Measurements from ENCODE around the gene ZNF260. TPM values are rescaled to one million over a fixed set of nuclear protein-coding genes. Genes with fewer than 3 reads are reported as not detected.

The ZNF260 gene
- total RNA-seq, 1 donor from 2014 or later, result 45.4 TPM

DNA sequence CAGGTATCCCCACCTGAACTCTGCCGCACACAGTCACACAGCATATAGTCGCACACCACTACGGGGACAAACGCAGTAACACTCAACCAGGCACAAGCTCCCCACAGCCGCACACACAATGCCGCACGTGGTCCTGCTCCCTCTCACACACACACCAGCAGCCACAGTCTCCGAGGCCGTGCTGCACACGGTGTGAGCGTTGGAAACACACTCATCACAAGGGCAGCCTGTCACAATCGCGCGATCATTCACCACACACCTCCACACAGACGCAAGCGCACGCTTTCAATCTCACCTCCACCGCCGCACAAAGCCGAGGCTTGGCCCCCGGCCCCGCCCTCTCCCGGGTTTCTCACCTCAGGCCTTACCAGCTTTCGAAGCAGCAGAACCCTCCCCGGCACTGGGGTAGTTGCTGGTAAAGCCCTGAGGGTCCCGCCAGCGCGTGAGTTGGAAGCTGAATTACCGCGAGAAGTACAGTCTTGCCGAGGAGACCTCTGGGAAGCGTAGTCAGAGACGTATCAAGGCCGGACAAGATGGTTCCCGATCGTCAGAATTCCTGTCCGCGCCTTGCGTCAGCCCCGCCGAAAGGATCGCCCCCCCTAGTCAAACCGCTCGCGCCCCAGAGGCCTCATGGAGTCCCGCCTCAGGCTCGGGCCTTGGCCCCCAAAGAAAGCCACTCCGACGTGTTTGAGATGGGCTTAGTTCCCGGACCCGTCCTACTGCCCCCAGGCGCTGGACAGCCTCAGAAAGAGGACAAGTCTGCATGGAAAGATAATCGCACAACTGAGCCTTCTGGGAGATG lies 38.8 kb downstream of the ZNF260 start, which contains the start of gene ZNF566:
Gene ZNF566 (minus strand): TSS at position 444 of the 802 bp plus-strand sequence. CDS start 13,004 bp downstream, outside the sequence.
- peaks cover 12% of the 10 kb centered on the region for H3K4me1 Mint-ChIP-seq (ENCODE audit: low read depth)
- H3K27ac Mint-ChIP-seq, result peak within 1 kb of the TSS; percentile 100
- peaks cover 13% of the 10 kb centered on the region for H3K36me3 Mint-ChIP-seq (ENCODE audit: insufficient read depth)
- H3K4me3 Mint-ChIP-seq (ENCODE audit: low read depth), result peak within 1 kb of the TSS; percentile 98
- DNase-seq (ENCODE audit: low spot score, unreplicated experiment), result peak; percentile 93
- H3K9me3 Mint-ChIP-seq (ENCODE audit: low read depth), result peaks cover 9% of the 10 kb centered on the region
- H3K27me3 Mint-ChIP-seq, result no peaks in the 10 kb centered on the region
- TF ChIP-seq, protein P1, sequence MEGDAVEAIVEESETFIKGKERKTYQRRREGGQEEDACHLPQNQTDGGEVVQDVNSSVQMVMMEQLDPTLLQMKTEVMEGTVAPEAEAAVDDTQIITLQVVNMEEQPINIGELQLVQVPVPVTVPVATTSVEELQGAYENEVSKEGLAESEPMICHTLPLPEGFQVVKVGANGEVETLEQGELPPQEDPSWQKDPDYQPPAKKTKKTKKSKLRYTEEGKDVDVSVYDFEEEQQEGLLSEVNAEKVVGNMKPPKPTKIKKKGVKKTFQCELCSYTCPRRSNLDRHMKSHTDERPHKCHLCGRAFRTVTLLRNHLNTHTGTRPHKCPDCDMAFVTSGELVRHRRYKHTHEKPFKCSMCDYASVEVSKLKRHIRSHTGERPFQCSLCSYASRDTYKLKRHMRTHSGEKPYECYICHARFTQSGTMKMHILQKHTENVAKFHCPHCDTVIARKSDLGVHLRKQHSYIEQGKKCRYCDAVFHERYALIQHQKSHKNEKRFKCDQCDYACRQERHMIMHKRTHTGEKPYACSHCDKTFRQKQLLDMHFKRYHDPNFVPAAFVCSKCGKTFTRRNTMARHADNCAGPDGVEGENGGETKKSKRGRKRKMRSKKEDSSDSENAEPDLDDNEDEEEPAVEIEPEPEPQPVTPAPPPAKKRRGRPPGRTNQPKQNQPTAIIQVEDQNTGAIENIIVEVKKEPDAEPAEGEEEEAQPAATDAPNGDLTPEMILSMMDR (IDR thresholded peaks at IDR 0.05; ENCODE audit: unreplicated experiment), result no peak

DNA sequence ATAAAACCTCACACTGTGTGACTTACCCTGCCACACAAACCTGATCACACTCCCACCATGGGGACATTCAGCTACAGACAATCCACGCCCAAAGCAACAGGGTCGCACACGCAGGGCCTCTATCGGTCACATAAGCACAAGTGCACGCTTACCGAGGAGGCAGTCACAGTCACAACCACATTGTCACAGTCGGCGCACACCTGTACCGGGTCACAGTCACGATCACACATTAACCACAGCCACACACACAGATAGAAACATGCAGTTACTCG lies 39.3 kb downstream of the ZNF260 start:
- Mint-ChIP-seq H3K4me1 (ENCODE audit: low read depth) (peaks cover 12% of the 10 kb centered on the region), H3K27ac (peak overlapping the region; percentile 100), H3K27me3 (no peaks in the 10 kb centered on the region), H3K4me3 (ENCODE audit: low read depth) (peak overlapping the region; percentile 98), H3K9me3 (ENCODE audit: low read depth) (peaks cover 9% of the 10 kb centered on the region), H3K36me3 (ENCODE audit: insufficient read depth) (peaks cover 15% of the 10 kb centered on the region)
- TF ChIP-seq, protein P1 (IDR thresholded peaks at IDR 0.05; ENCODE audit: unreplicated experiment), result peak; percentile 8
- no peak for DNase-seq (ENCODE audit: low spot score, unreplicated experiment)

DNA sequence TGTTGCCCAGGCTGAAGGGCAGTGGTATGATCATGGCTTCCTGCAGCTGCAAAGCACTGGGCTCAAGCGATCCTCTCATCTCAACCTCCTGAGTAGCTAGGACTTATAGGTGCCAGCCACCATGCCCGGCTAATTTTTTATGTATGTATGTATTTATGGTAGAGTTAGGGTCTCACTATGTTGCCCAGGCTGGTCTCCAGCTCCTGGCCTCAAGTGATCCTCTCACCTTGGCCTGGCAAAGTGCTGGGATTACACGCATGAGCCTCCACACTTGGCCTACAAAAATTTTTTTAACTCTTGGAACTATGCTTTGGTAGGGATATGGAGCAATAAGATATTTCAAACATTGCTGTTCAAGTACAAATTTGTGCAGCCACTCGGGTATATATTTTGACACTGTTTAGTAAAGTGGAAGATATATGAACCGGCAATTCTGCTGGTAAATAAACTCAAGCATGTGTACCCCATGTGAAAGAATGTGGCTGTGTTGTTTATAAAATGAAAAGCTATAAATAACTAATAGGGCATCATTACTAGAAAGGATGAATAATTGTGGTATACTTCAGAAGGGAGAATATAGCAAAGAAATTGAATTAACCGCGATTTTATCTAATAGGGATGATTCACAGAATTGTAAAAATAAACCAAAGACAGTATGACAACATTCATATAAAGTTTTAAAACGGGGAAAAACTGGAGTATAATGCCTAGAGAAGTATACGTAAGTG lies 39.8 kb downstream of the ZNF260 start:
- Mint-ChIP-seq H3K27me3 (no peaks in the 10 kb centered on the region), H3K36me3 (ENCODE audit: insufficient read depth) (peaks cover 17% of the 10 kb centered on the region), H3K4me3 (ENCODE audit: low read depth) (peak overlapping the region; percentile 98), H3K9me3 (ENCODE audit: low read depth) (peaks cover 9% of the 10 kb centered on the region), H3K4me1 (ENCODE audit: low read depth) (peaks cover 12% of the 10 kb centered on the region), H3K27ac (peak overlapping the region; percentile 100)
- no peak for DNase-seq (ENCODE audit: low spot score, unreplicated experiment)
- TF ChIP-seq, protein P1 (IDR thresholded peaks at IDR 0.05; ENCODE audit: unreplicated experiment), result no peak

DNA sequence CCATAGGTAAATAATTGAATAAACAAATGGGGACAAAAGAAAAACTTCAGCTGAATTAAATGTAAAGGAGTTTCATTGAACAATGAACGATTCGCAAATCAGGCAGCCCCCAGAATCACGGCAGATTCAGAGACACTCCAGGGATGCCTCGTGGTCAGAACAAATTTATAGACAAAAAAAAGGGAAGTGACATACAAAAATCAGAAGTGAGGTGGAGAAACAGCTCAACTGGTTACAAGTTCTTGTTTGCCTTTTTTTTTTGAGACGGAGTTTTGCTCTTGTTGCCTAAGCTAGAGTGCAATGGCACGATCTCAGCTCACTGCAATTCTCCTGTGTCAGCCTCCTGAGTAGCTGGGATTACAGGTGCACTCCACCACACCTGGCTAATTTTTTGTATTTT lies 44.4 kb downstream of the ZNF260 start:
- no peak for DNase-seq (ENCODE audit: low spot score, unreplicated experiment)
- Mint-ChIP-seq H3K27ac (no peak overlapping the region), H3K4me1 (ENCODE audit: low read depth) (peaks cover 10% of the 10 kb centered on the region), H3K27me3 (no peaks in the 10 kb centered on the region), H3K4me3 (ENCODE audit: low read depth) (no peak overlapping the region), H3K36me3 (ENCODE audit: insufficient read depth) (peaks cover 16% of the 10 kb centered on the region), H3K9me3 (ENCODE audit: low read depth) (no peaks in the 10 kb centered on the region)
- TF ChIP-seq, protein P1 (IDR thresholded peaks at IDR 0.05; ENCODE audit: unreplicated experiment), result no peak

DNA sequence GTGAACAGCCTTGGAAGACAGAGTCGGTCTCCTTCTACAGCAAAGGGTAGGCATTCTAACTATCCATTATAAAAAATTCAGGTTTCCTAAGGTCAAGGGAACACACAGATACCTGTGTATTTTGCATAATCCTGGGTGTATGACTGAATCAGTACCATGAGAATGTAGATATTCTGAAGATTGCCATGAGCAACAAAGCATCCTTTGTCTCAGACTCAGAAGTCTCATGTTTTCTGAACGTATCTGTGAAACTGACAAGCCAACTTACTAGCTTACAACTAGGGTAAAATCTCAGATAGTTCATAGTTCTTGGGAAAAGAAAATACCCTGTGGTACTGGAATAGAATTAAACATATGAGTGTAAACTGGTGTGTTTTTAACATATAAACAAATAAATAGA lies 45.2 kb downstream of the ZNF260 start:
- Mint-ChIP-seq H3K9me3 (ENCODE audit: low read depth) (no peaks in the 10 kb centered on the region), H3K4me1 (ENCODE audit: low read depth) (peaks cover 5% of the 10 kb centered on the region), H3K4me3 (ENCODE audit: low read depth) (no peak overlapping the region), H3K36me3 (ENCODE audit: insufficient read depth) (peaks cover 16% of the 10 kb centered on the region), H3K27me3 (no peaks in the 10 kb centered on the region), H3K27ac (no peak overlapping the region)
- no peak for DNase-seq (ENCODE audit: low spot score, unreplicated experiment)
- TF ChIP-seq, protein P1 (IDR thresholded peaks at IDR 0.05; ENCODE audit: unreplicated experiment), result no peak

Other genes with a start within 250 kb of the ZNF260 start
- gene ZFP14, start 149.1 kb downstream of the ZNF260 start, total RNA-seq, result 18.8 and 19.2 TPM in 2 replicates
- 15.4 and 16.4 TPM in 2 replicates for gene ZFP82, start 109.6 kb downstream of the ZNF260 start, total RNA-seq
- gene ZNF566, start 38.7 kb downstream of the ZNF260 start, total RNA-seq, result 23.2 and 24.7 TPM in 2 replicates
- gene ZNF529, start 45.0 kb upstream of the ZNF260 start, total RNA-seq, result 19.7 and 24.3 TPM in 2 replicates
- 21.4 and 21.6 TPM in 2 replicates for gene ZNF382, start 77.0 kb upstream of the ZNF260 start, total RNA-seq
- gene ZNF461, start 138.6 kb upstream of the ZNF260 start, total RNA-seq, result 12.2 and 14.7 TPM in 2 replicates
- gene ZNF567, start 159.3 kb upstream of the ZNF260 start, total RNA-seq, result 13.2 and 13.5 TPM in 2 replicates
- 16.7 and 17.6 TPM in 2 replicates for gene ZNF850, start 244.5 kb upstream of the ZNF260 start, total RNA-seq

Measured in progenitor cell of endocrine pancreas (in vitro differentiated cells).